ENCODE results near the gene MIER2.

- TF ChIP-seq EZH2 (IDR thresholded peaks at IDR 0.05; ENCODE audit: borderline replicate concordance, insufficient read depth, low read length, poor library complexity, severe bottlenecking) (no peak), CTCF (IDR thresholded peaks at IDR 0.05; ENCODE audit: poor library complexity, severe bottlenecking) (no peak)
These were observed 35.4 kb downstream of the MIER2 start for GRCh38 chr19:309206-309565.

All from neural cell (in vitro differentiated cells).